ENCODE measurements around the gene BAG1.

BAG1 gene

DNA sequence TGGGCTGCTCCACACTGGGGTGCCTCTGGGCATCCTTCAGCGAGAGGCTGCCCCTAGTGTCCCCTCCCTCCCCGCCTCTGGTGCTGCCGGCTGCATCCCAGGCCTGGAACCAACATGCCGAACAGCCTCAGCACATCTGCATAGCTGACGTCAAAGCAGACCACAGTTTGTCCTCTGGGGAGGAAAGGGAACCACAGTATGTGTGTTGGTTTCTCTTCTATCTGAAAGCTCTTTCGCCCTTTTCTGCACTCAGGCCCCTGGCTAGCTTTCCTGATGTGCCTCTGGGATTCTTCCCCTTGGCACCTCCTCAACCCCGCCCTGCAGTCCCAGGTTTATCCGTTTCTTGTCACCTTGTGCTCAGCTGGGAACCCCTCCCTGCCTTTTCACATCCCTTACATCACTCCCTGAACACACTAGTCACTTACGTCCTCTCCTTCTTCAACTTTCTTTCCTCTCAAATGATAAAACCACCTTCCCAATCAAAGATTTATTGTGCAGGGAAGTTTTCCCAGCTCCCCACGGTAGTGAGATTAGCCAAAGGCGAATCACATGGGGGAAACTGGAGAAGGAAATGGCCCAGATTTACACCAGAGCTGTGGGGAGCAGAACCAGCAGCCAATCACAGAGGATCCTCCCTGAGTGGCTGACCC, 61.8 kb downstream of the BAG1 start:
- H3K9me2 ChIP-seq (ENCODE audit: low read depth, low read length): no peaks in the 10 kb centered on the region
- no peak overlapping the region for H3K9ac ChIP-seq (ENCODE audit: low read length)
- H2AFZ ChIP-seq (ENCODE audit: low read length): no peak overlapping the region
- no peaks in the 10 kb centered on the region for H3K36me3 ChIP-seq (ENCODE audit: insufficient read depth, low read length)
- H3K4me3 ChIP-seq (ENCODE audit: low read depth, low read length, poor library complexity, severe bottlenecking): no peak overlapping the region
- no peaks in the 10 kb centered on the region for H3K9me3 ChIP-seq (ENCODE audit: low read length)
- H4K20me1 ChIP-seq (ENCODE audit: insufficient read depth, low read length): no peaks in the 10 kb centered on the region
- no peaks in the 10 kb centered on the region for H3K79me2 ChIP-seq (ENCODE audit: insufficient read depth, low read length)
- TF ChIP-seq, protein P1, sequence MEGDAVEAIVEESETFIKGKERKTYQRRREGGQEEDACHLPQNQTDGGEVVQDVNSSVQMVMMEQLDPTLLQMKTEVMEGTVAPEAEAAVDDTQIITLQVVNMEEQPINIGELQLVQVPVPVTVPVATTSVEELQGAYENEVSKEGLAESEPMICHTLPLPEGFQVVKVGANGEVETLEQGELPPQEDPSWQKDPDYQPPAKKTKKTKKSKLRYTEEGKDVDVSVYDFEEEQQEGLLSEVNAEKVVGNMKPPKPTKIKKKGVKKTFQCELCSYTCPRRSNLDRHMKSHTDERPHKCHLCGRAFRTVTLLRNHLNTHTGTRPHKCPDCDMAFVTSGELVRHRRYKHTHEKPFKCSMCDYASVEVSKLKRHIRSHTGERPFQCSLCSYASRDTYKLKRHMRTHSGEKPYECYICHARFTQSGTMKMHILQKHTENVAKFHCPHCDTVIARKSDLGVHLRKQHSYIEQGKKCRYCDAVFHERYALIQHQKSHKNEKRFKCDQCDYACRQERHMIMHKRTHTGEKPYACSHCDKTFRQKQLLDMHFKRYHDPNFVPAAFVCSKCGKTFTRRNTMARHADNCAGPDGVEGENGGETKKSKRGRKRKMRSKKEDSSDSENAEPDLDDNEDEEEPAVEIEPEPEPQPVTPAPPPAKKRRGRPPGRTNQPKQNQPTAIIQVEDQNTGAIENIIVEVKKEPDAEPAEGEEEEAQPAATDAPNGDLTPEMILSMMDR (IDR thresholded peaks at IDR 0.05; ENCODE audit: low read length): no peak
- TF ChIP-seq EZH2 (IDR thresholded peaks at IDR 0.05; ENCODE audit: borderline replicate concordance, low read length): no peak
- no peaks in the 10 kb centered on the region for H3K4me1 ChIP-seq (ENCODE audit: insufficient read depth, low read length, severe bottlenecking)
- no peak overlapping the region for H3K27ac ChIP-seq (ENCODE audit: low read depth, low read length, poor library complexity, severe bottlenecking)
- H3K27me3 ChIP-seq (ENCODE audit: insufficient read depth, low read length): no peaks in the 10 kb centered on the region; the same call in 1 of the 2 replicates
- no peak overlapping the region for H3K4me2 ChIP-seq (ENCODE audit: low read length)
- no peaks in the 10 kb centered on the region for H3F3A ChIP-seq (ENCODE audit: insufficient read depth, low read length)

Measured in OCI-LY1 (cell line).